Iris pigment epithelial cell (primary cell): ENCODE results near the gene SH3RF3.

Source experiments
- DNase-seq: peaks from one replicate; pipeline ENCODE4 v3.0.0-alpha.2; 2011; ENCODE audit warnings: low read depth

SH3RF3 gene

GRCh38 chr2:109507217-109507616, 378.2 kb downstream of the SH3RF3 start:
- no peak for DNase-seq

DNA sequence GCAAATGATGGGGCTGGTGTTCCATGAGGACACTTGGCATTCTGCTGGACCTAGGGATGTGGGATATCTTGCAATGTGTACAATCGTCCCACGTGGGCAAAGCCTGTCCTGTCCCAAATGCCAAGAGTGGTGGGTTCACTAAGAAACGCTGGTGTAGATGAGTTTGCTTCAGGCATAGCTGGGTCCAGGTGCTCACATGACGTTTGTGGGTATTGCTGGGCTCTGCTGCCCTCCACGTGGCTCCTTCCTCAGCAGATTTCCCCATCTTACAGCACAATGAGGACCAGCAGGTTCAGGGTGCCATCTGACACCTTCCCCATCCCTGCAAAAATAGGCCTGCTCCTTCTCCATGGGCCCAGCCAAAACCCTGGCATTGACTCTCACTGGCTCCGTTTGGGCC, 378.8 kb downstream of the SH3RF3 start:
- no peak for DNase-seq

GRCh38 chr2:109508556-109508955, 379.6 kb downstream of the SH3RF3 start:
- no peak for DNase-seq

- DNase-seq, result peak; percentile 61
Observed at GRCh38 chr2:109510136-109511028, 381.4 kb downstream of the SH3RF3 start.

DNA sequence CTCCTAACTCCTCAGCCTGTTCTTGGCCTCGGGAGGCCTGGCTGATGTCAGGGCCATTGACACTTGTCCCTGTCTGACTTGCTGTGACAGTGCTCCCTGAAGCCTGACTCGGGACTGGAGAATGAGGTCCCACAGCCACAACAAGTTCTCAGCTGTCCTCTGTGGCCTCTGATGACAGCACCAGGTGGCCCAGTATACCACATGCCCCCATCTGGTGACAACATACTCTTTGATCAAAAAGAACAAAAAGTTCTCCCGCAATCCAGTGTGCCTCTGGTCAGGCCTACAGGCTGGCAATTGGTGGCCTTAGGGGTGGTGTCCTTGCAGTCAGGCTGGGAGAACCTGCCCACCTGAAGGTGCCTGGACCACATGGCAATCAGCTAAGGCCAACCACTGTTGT, 382.2 kb downstream of the SH3RF3 start:
- DNase-seq, result no peak

- no peak for DNase-seq
Observed at GRCh38 chr2:109512076-109512475, 383.1 kb downstream of the SH3RF3 start.

GRCh38 chr2:109513230-109513629, 384.2 kb downstream of the SH3RF3 start:
- DNase-seq, result no peak

DNA sequence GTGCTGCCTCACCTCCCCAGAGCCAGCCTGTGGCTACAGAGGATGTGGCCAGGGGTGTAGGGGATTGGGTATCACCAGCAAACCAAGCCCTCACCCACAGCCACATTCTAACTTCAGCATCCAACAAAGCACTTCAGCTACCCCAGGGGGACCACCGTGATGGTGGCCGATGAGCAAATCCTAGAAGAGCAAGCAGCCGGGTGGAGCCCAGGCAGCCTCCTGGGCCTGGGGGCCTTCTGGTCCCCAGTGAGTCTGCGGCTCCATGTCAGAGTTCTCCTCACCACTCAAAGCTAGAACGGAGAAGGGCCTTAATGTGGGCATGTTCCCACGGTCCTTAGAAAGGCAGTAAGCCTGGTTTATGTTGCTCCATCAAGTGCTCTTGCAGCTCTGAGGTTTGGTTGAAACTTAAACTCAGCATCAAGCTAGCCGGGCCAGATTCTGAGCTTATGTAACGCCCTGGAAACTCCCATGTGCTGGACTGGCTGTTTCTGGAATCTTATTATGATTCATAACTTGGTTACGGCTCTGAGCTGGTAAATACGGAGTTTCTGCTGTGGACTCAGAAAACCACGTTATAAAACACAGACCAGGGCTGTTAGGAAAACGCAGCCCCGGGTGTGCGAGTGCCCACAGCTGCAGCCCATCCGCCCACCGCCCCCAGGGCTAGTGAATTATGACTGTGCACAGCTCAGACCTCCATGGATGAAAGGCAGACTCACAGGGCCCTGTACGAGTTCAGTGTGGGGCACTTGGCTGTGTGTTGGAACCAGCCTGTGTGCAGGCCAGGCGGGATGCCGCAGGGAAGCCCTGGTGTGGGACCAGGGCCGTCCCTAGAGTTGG, 385.0 kb downstream of the SH3RF3 start:
- peak; percentile 90 for DNase-seq

DNA sequence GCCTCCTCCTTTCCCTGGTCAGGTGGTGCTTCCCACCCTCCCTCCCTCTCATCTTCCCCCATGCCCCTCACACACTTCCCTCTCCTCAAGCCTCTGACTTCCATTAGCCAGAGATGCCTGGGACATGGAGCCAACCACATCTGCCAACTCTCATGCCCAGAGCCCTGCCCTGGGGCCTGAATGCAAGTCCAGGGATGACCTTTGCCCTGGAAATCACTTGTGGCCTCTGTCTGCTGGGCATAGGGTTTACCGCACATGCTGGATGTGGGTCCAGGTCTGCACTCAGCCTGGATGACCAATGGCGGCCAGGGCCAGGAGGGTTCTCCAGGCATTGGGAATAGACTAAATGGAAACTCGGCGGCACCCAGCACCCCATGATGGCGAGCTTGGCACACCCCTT, 385.9 kb downstream of the SH3RF3 start:
- no peak for DNase-seq

DNA sequence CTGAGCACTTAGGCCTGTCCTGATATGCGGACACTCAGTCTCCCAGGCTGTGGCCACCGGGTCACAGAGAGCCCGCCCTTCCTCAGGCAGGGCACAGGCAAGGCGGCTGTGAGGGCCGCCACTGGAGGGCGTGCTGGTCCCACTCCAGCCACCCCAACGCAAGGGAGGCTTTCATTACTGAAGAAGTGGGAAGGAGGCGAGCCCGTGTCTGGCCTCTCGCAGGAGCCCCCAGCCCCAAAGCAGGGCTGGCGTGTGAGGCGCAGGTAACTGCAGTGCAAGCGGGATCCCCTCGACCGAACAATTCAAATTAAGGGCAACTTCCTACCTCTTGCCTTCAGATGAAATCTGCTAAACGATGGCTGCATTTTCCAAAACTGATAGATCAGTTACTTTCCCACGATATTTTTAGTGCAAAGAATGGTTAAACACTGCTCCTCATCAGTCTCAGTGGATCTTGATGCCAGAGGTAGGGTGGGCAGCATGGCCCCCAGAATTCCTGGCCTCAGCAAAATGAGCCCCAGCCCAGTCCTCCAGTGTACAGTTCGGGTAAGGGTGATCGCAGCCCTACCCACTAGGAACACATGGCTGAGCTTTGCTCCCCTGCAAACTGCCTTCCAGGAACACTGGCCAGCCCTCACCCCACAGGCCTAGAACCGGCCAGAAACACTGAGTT, 387.6 kb downstream of the SH3RF3 start:
- DNase-seq, result peak; percentile 51

- DNase-seq, result no peak
Observed at GRCh38 chr2:109517118-109517889, 388.3 kb downstream of the SH3RF3 start.

DNA sequence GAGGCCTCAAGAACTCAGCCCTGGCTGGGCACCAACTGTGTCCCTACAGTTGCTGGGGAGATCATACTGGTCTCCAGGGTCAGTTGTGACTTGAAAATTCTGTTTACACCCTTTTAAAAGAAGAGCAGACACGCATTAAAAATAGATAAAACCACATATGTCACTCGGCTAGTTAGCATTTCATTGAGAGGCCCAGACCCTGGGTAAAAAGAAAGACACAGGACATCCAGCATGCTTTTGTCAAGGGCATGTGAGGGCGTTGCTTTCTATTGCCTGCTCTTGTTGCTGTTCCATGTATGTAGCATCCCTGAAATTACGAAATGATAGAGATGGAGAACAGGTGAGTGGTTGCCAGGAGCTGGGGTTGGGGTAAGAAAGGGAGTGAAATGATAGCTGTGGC, 390.5 kb downstream of the SH3RF3 start:
- DNase-seq, result no peak

- no peak for DNase-seq
Observed at GRCh38 chr2:109521233-109522062, 392.4 kb downstream of the SH3RF3 start.

DNA sequence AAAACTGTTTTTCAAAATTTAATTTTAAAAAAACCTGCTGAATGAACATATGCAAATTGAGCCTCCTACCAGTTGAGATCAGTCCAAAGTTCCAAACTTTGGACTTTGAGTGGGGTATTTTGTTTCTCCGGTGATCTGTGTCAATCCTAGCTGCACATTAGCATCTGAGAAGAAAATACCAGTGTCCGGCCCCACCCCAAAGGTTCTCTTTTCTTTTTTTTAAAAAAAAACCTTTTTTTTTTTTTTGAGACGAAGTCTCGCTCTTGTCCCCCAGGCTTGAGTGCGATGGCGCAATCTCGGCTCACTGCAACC, 393.0 kb downstream of the SH3RF3 start:
- DNase-seq, result no peak

DNA sequence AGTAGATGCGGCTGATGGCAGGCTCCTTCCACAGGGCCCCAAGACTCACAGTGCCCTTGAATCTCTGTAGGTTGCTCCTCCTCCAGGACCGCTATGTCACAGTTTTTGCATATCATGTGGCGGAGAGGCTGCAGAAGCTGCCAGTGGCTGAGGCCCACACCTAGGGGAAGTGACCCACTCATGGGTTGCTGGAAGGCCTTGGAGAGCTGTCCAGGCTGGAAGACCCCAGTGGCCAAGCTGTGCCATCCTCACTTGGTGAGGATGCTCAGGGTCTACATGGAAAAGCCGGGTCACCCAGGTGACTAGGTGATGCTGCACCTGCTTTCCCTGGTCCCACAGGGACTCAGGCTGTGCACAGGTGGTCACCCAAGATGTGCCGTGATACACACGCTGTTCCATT, 394.1 kb downstream of the SH3RF3 start:
- no peak for DNase-seq

- DNase-seq, result no peak
Observed at GRCh38 chr2:109523536-109524361, 394.7 kb downstream of the SH3RF3 start.

GRCh38 chr2:109525836-109526235, 396.8 kb downstream of the SH3RF3 start:
- no peak for DNase-seq

DNA sequence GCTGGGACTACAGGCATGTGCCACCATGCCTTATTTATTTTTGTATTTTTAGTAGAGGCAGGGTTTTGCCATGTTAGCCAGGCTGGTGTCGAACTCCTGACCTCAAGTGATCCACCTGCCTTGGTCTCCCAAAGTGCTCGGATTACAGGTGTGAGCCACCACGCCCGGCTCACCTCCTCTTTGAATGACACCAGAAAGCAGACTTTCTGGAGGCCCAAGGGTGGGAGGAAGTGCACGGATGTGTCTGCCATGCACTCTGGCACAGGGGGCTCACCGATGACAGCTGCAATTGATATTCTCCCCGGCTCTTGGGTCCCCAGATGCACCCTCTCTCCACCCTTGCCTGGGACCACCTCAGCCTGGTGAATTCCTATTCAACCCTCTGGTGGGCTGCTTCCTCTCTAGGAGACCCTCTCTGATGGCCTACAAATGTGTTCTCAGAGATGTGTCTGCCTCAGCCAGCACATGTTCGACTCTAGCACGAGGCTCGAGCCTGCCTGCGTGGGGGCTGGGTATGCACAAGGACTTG, 397.5 kb downstream of the SH3RF3 start:
- DNase-seq, result no peak

- no peak for DNase-seq
Observed at GRCh38 chr2:109527079-109527478, 398.1 kb downstream of the SH3RF3 start.
